Measurements from ENCODE around the gene ITPRID2.

ITPRID2 gene

GRCh38 chr2:181973171-181973783 is 81.7 kb downstream of the ITPRID2 start:
- Mint-ChIP-seq H3K27me3 (peaks cover 8% of the 10 kb centered on the region), H3K4me3 (no peak overlapping the region), H3K9me3 (no peaks in the 10 kb centered on the region), H3K27ac (no peak overlapping the region), H3K36me3 (no peaks in the 10 kb centered on the region), H3K4me1 (no peaks in the 10 kb centered on the region)
- CTCF ChIA-PET = no interaction called here
- DNase-seq = no peak

- no peak for DNase-seq
- CTCF ChIA-PET = interaction anchor here (0.6 kb wide), 1 partner anchor 55 kb away, joined by 3 read pairs; no protein-coding TSS in a partner anchor
- Mint-ChIP-seq H3K4me3 (no peak overlapping the region), H3K27me3 (no peaks in the 10 kb centered on the region), H3K36me3 (no peaks in the 10 kb centered on the region), H3K9me3 (no peaks in the 10 kb centered on the region), H3K4me1 (no peaks in the 10 kb centered on the region), H3K27ac (no peak overlapping the region)
These were observed 86.3 kb downstream of the ITPRID2 start for GRCh38 chr2:181977661-181978350.

- Mint-ChIP-seq H3K36me3 (no peaks in the 10 kb centered on the region), H3K27ac (no peak overlapping the region), H3K4me3 (no peak overlapping the region), H3K9me3 (no peaks in the 10 kb centered on the region), H3K4me1 (no peaks in the 10 kb centered on the region), H3K27me3 (no peaks in the 10 kb centered on the region)
- DNase-seq = no peak
- CTCF ChIA-PET = interaction anchor here (0.6 kb wide), 1 partner anchor 54 kb away, joined by 3 read pairs; no protein-coding TSS in a partner anchor
These were observed 87.0 kb downstream of the ITPRID2 start for GRCh38 chr2:181978351-181979150.
